Progenitor cell of endocrine pancreas (in vitro differentiated cells): Measurements from ENCODE around the gene DACT2. TPM values are rescaled to one million over a fixed set of nuclear protein-coding genes. Genes with fewer than 3 reads are reported as not detected.

Experiments used
- DNase-seq: peaks from one replicate; pipeline ENCODE4 v3.0.0; 2021; ENCODE audit warnings: low spot score; ENCODE audit not compliant: unreplicated experiment
- H3K27ac Mint-ChIP-seq: 2 replicates; pipeline ENCODE4 v1.8.0; 2021; ENCODE audit warnings: mild to moderate bottlenecking, moderate library complexity, mixed read lengths
- H3K27me3 Mint-ChIP-seq: 2 replicates; pipeline ENCODE4 v1.8.0; 2021; ENCODE audit warnings: mixed read lengths
- H3K36me3 Mint-ChIP-seq: 2 replicates; pipeline ENCODE4 v1.8.0; 2022; ENCODE audit warnings: mixed read lengths; ENCODE audit not compliant: insufficient read depth
- H3K4me1 Mint-ChIP-seq: 2 replicates; pipeline ENCODE4 v1.8.0; 2021; ENCODE audit warnings: low read depth, mixed read lengths
- H3K4me3 Mint-ChIP-seq: 2 replicates; pipeline ENCODE4 v1.8.0; 2021; ENCODE audit warnings: low read depth, mild to moderate bottlenecking, moderate library complexity, mixed read lengths
- H3K9me3 Mint-ChIP-seq: 2 replicates; pipeline ENCODE4 v1.8.0; 2021; ENCODE audit warnings: low read depth, mixed read lengths
- total RNA-seq: library from RNA; stranded (reverse); gene quantifications from 2 replicates; pipeline ENCODE4 v1.2.1, GENCODE V29; 2021
- TF ChIP-seq, protein P1 (sequence below): fragments of 200-600 bp; sonication (generic); IDR thresholded peaks from one replicate; pipeline ENCODE4 v1.5.0; 2021; ENCODE audit warnings: antibody characterized with exemption, mild to moderate bottlenecking; ENCODE audit not compliant: unreplicated experiment

The DACT2 gene
- total RNA-seq, 1 donor from 2014 or later: 33.2 TPM

DNA sequence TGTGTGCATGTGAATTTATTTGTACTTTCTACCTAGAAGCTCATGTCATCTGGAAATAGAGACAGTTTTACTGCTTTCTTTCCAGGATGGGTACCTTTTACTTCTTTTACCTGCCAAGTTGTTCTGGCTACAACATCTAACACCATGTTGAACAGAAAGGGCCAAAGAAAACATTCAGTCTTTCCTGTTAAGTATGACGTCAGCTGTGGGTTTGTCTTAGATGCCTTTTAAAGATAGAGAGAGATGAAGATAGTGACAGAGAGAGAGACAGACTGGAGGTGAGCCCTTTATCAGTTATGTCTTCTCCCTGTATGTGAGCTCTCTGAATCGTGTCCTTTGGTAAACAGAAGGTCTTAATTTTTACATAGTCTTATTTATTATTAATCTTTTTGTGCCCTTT, 3.4 kb upstream of the DACT2 start:
- no peak overlapping the region for H3K4me3 Mint-ChIP-seq

DNA sequence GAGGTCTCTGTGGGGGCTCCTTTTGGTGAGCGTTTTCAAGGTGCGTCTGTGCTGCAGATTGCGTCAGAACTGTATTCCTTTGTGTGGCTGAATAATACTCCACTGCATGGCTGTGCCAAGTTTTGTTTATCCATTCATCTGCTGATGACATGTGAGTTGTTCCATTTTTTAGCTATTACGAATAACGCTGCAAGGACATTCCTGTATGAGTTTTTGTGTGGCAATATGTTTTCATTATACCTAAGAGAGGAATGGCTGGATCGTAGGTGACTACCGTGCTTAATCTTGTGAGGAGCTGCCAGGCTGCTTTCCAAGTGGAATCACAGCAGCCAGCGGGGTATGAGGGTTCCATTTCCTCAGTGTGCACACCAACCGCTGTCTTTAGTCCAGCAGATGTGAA, 1.1 kb upstream of the DACT2 start:
- no peak for DNase-seq
- Mint-ChIP-seq H3K4me3 (peak overlapping the region; percentile 66), H3K27ac (peak overlapping the region; percentile 81), H3K4me1 (peaks cover 24% of the 10 kb centered on the region), H3K36me3 (peaks cover 6% of the 10 kb centered on the region), H3K27me3 (no peaks in the 10 kb centered on the region), H3K9me3 (peaks cover 12% of the 10 kb centered on the region)
- TF ChIP-seq, protein P1, sequence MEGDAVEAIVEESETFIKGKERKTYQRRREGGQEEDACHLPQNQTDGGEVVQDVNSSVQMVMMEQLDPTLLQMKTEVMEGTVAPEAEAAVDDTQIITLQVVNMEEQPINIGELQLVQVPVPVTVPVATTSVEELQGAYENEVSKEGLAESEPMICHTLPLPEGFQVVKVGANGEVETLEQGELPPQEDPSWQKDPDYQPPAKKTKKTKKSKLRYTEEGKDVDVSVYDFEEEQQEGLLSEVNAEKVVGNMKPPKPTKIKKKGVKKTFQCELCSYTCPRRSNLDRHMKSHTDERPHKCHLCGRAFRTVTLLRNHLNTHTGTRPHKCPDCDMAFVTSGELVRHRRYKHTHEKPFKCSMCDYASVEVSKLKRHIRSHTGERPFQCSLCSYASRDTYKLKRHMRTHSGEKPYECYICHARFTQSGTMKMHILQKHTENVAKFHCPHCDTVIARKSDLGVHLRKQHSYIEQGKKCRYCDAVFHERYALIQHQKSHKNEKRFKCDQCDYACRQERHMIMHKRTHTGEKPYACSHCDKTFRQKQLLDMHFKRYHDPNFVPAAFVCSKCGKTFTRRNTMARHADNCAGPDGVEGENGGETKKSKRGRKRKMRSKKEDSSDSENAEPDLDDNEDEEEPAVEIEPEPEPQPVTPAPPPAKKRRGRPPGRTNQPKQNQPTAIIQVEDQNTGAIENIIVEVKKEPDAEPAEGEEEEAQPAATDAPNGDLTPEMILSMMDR: no peak

More for the DNA sequence above, 3.4 kb upstream of the DACT2 start:
- H3K27me3 Mint-ChIP-seq: no peaks in the 10 kb centered on the region
- TF ChIP-seq, protein P1: no peak
- peaks cover 6% of the 10 kb centered on the region for H3K36me3 Mint-ChIP-seq
- no peak for DNase-seq
- H3K9me3 Mint-ChIP-seq: peaks cover 12% of the 10 kb centered on the region
- H3K4me1 Mint-ChIP-seq: peaks cover 40% of the 10 kb centered on the region
- no peak overlapping the region for H3K27ac Mint-ChIP-seq

DNA sequence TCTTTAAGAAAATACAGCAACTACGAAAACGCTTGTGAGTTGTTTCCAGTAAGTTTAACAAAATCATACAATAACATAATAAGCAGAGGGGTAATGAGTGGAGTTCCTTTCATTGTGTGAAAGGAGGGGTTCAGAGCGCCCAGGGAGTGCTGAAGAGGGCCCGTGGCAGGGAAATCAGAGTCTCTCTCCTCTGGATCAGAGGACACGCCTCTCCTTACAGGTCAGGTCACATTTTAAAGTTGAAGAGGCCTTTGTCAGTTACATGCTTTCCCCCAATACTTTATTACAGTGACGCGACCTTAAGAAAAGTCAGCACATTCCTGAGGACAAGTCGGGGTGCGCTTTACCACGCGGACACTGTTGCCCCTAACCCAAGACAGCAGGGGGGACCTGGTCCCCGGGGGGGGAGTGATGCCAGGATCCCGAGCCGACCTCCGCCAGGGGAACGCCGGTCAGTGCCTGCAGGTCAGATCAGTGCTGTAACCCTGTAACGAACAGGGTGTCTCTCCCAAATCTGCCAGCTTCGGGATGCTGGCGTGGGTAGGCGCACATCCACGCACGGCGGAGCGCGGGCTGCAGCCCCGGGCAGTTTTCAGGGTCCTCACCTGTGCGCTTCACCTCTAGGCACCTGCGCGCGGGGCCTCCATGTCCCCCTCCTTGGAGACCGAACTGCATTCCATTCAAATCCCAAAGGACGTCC, 848 bp downstream of the DACT2 start:
- Mint-ChIP-seq H3K9me3 (peaks cover 8% of the 10 kb centered on the region), H3K27me3 (no peaks in the 10 kb centered on the region), H3K4me1 (peaks cover 41% of the 10 kb centered on the region), H3K4me3 (peak overlapping the region; percentile 92), H3K27ac (peak overlapping the region; percentile 93), H3K36me3 (peaks cover 4% of the 10 kb centered on the region)
- TF ChIP-seq, protein P1: no peak
- no peak for DNase-seq

DNA sequence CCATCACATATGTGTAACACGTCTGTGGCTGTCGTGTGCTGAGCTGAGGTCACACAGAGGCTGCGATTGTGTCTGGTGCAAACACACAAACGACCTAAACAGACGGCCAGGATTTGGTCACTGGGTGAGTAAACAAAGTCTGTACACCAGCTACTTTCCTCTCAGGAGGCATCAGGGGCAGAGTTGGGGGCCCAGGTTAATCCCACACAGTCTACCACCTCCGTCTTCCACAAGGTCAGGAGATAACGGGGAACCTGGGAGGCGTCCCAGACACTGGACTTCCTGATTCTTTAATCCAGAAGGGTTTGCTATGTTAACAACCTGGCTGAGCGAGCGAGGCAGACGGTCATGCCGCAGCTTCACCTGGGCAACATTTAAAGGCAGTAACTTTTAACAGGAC, 1.5 kb downstream of the DACT2 start:
- TF ChIP-seq, protein P1: no peak
- DNase-seq: no peak
- Mint-ChIP-seq H3K4me3 (peak overlapping the region; percentile 92), H3K4me1 (peaks cover 45% of the 10 kb centered on the region), H3K36me3 (peaks cover 4% of the 10 kb centered on the region), H3K9me3 (peaks cover 8% of the 10 kb centered on the region), H3K27ac (peak overlapping the region; percentile 93), H3K27me3 (no peaks in the 10 kb centered on the region)

DNA sequence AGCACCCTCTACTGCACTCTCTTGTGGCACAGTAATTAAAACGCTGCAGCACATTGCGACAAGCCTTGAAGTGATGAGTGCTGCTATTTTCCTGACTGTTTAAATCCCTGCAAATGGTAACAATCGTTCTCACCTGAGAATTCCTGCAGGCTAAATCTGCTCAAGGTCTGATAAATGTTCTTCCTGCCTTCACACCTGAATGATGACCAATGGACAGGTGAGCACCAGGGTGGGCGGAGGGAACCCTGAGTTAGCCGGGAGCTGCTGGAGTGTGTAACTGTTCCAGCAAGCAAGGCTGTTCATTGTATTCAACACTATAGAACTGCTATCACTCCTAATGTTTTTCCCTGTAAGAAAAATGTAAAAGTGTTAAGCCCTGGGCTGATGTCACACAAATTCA, 4.0 kb downstream of the DACT2 start:
- Mint-ChIP-seq H3K27me3 (no peaks in the 10 kb centered on the region), H3K36me3 (peaks cover 4% of the 10 kb centered on the region), H3K4me3 (peak overlapping the region; percentile 67), H3K27ac (peak overlapping the region; percentile 92), H3K4me1 (peaks cover 54% of the 10 kb centered on the region), H3K9me3 (no peaks in the 10 kb centered on the region)
- TF ChIP-seq, protein P1: no peak
- no peak for DNase-seq
